Measurements from ENCODE around the gene LRIT2. TPM values are rescaled to one million over a fixed set of nuclear protein-coding genes. Genes with fewer than 3 reads are reported as not detected.

Gene LRIT2
- total RNA-seq, 1 donor from 2014 or later: not detected

- Mint-ChIP-seq H3K4me3 (no peak overlapping the region), H3K27me3 (ENCODE audit: low read depth) (peaks cover 36% of the 10 kb centered on the region), H3K27ac (no peak overlapping the region)
Observed at GRCh38 chr10:84247496-84247895, 22.2 kb upstream of the LRIT2 start.

DNA sequence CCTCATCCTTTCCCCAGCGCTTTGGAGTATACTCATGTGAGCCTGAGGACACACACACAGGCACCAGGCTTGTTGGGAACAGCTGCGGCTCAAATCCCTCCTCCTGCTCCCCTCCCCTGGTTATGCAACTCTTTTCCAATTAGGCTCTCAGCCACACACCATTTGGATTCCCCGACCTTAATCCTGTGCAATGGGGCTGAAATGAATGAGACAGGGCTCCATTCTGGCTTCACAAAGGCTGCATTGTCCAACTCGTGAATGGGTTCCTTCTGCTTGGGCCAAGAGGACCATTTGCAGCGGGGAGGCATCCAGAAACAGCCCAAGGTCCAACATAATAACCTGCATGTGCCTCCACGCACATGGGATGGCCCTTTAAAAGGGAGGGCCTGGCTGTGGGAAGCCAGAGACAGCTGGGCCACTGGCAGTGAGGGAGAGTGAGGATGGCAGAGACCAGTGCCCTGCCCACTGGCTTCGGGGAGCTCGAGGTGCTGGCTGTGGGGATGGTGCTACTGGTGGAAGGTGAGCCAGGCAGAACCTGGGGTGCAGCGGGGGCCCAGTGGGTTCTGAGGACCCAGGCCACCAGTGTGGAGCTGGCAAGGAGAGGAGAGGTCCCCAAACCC lies 19.4 kb upstream of the LRIT2 start, which contains the start of gene RGR:
Gene RGR (plus strand): TSS at position 403 of the 620 bp plus-strand sequence. CDS start 38 bp downstream, at position 441.
- Mint-ChIP-seq H3K27me3 (ENCODE audit: low read depth) (peaks cover 37% of the 10 kb centered on the region), H3K4me3 (no peak within 1 kb of the TSS), H3K27ac (no peak within 1 kb of the TSS), H3K9me3 (no peaks in the 10 kb centered on the region), H3K36me3 (no peaks in the 10 kb centered on the region), H3K4me1 (no peaks in the 10 kb centered on the region)
- no peak for TF ChIP-seq CTCF (IDR thresholded peaks at IDR 0.05; ENCODE audit: unreplicated experiment)
- DNase-seq (ENCODE audit: low spot score in 2 of 2, unreplicated experiment in 2 of 2): no peak

More at GRCh38 chr10:84247496-84247895, 22.2 kb upstream of the LRIT2 start:
- Mint-ChIP-seq H3K4me1 (no peaks in the 10 kb centered on the region), H3K9me3 (no peaks in the 10 kb centered on the region), H3K36me3 (no peaks in the 10 kb centered on the region)
- DNase-seq (ENCODE audit: low spot score in 2 of 2, unreplicated experiment in 2 of 2): no peak
- no peak for TF ChIP-seq CTCF (IDR thresholded peaks at IDR 0.05; ENCODE audit: unreplicated experiment)

GRCh38 chr10:84243759-84244158 lies 18.4 kb upstream of the LRIT2 start:
- Mint-ChIP-seq H3K4me3 (no peak overlapping the region), H3K27me3 (ENCODE audit: low read depth) (peaks cover 45% of the 10 kb centered on the region), H3K4me1 (no peaks in the 10 kb centered on the region), H3K9me3 (no peaks in the 10 kb centered on the region), H3K36me3 (no peaks in the 10 kb centered on the region), H3K27ac (no peak overlapping the region)
- no peak for TF ChIP-seq CTCF (IDR thresholded peaks at IDR 0.05; ENCODE audit: unreplicated experiment)
- DNase-seq (ENCODE audit: low spot score in 2 of 2, unreplicated experiment in 2 of 2): no peak

- H3K27ac Mint-ChIP-seq: no peak within 1 kb of the TSS
- H3K36me3 Mint-ChIP-seq: no peaks in the 10 kb centered on the region
- peaks cover 50% of the 10 kb centered on the region for H3K27me3 Mint-ChIP-seq (ENCODE audit: low read depth)
- no peaks in the 10 kb centered on the region for H3K4me1 Mint-ChIP-seq
- no peak within 1 kb of the TSS for H3K4me3 Mint-ChIP-seq
- DNase-seq (ENCODE audit: low spot score in 2 of 2, unreplicated experiment in 2 of 2): no peak
- H3K9me3 Mint-ChIP-seq: no peaks in the 10 kb centered on the region
- no peak for TF ChIP-seq CTCF (IDR thresholded peaks at IDR 0.05; ENCODE audit: unreplicated experiment)
Observed at GRCh38 chr10:84241185-84241790, 15.9 kb upstream of the LRIT2 start, which contains the start of gene LRIT1. Gene LRIT1 (minus strand): TSS chr10:84241546. CDS start chr10:84241439, 107 bp downstream.

GRCh38 chr10:84238909-84239308 lies 13.6 kb upstream of the LRIT2 start:
- Mint-ChIP-seq H3K4me3 (no peak overlapping the region), H3K27ac (no peak overlapping the region), H3K27me3 (ENCODE audit: low read depth) (peaks cover 56% of the 10 kb centered on the region), H3K9me3 (no peaks in the 10 kb centered on the region), H3K36me3 (no peaks in the 10 kb centered on the region), H3K4me1 (no peaks in the 10 kb centered on the region)
- TF ChIP-seq CTCF (IDR thresholded peaks at IDR 0.05; ENCODE audit: unreplicated experiment): no peak
- no peak for DNase-seq (ENCODE audit: low spot score in 2 of 2, unreplicated experiment in 2 of 2)
